Endothelial cell of umbilical vein (primary cell): ENCODE results near the gene CDK5R2.

Source experiments
- FOS ChIP-seq: IDR thresholded peaks from 2 replicates; pipeline ENCODE4 v1.6.1; 2011; ENCODE audit warnings: mild to moderate bottlenecking, low read length, moderate library complexity, borderline replicate concordance; ENCODE audit not compliant: insufficient read depth
- TF ChIP-seq, protein P1 (sequence below), 2 donors: IDR thresholded peaks; 1 replicate in 1 of 2; 2 replicates in 1 of 2; pipeline ENCODE4 v1.5.1; 2011; ENCODE audit warnings: low read length in 2 of 2, mild to moderate bottlenecking in 2 of 2, moderate library complexity in 2 of 2, control low read depth in 1 of 2, inconsistent platforms in 1 of 2, low read depth in 1 of 2; ENCODE audit not compliant: insufficient read depth in 1 of 2; ENCODE audit errors: extremely low read depth in 1 of 2

- TF ChIP-seq, protein P1, sequence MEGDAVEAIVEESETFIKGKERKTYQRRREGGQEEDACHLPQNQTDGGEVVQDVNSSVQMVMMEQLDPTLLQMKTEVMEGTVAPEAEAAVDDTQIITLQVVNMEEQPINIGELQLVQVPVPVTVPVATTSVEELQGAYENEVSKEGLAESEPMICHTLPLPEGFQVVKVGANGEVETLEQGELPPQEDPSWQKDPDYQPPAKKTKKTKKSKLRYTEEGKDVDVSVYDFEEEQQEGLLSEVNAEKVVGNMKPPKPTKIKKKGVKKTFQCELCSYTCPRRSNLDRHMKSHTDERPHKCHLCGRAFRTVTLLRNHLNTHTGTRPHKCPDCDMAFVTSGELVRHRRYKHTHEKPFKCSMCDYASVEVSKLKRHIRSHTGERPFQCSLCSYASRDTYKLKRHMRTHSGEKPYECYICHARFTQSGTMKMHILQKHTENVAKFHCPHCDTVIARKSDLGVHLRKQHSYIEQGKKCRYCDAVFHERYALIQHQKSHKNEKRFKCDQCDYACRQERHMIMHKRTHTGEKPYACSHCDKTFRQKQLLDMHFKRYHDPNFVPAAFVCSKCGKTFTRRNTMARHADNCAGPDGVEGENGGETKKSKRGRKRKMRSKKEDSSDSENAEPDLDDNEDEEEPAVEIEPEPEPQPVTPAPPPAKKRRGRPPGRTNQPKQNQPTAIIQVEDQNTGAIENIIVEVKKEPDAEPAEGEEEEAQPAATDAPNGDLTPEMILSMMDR (IDR thresholded peaks at IDR 0.05; ENCODE audit: extremely low read depth in 1 of 2, insufficient read depth in 1 of 2, low read depth in 1 of 2, low read length in 2 of 2) = peak in 1 of 2 donors; percentile 13
- TF ChIP-seq FOS = no peak
Measured at GRCh38 chr2:218953366-218953954, 6.0 kb upstream of the CDK5R2 start.
